Activated gamma-delta T cell treated with anti-CD3 and anti-CD28 coated beads, Interleukin-2, amount 50 U/mL, for 16 hours (primary cell): ENCODE data around the gene SUV39H1.
A peak's percentile ranks its signal among the peaks of the same experiment; 100 is the strongest.

ENCODE experiments used
- DNase-seq: peaks from one replicate; pipeline ENCODE4 v3.0.0-alpha.2; 2020; ENCODE audit warnings: low read depth

The SUV39H1 gene

DNA sequence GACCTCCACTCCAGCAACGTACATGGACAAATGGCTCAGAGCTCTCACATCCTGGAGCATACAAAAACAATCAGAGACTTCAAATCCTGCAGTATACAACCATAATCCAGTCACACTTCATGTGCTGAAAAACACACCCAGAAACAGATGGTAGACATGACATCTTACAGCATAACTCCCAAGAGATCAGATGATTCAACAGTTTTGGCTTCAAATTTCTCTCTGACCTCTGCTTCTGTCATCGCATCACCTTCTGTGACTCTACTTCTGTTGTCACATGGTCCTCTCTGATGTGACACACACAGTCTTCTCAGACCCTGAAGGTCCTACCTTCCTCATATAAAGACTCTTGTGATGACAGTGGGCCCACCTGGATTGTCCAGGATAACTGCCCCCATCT lies 18.5 kb downstream of the SUV39H1 start:
- no peak for DNase-seq

DNA sequence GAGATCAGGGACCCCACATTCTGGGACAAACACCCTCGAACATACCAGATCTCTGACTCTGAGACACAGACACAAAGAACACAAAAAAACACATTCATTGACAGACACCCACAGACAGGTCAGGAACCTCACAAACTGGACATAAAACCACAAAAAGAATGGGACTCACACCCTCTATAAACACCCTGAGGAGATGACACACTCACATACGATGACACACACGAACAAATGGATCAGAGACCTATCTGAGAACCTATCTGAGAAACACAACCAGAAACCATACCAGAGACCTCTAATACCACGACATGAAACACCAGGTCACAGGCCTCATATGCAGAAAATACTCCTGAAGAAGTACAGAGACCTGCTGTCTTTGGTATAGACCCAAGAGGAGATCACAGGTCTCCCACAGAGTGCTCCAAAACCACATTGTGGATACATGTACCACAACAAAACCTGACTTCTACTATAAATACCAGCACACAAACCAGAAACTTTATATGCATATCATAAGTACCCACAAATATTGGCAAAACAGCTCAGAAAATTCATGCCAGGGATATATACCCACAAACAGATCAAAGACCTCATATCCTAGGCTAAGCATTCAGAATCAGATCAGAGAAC lies 19.5 kb downstream of the SUV39H1 start:
- DNase-seq: no peak

DNA sequence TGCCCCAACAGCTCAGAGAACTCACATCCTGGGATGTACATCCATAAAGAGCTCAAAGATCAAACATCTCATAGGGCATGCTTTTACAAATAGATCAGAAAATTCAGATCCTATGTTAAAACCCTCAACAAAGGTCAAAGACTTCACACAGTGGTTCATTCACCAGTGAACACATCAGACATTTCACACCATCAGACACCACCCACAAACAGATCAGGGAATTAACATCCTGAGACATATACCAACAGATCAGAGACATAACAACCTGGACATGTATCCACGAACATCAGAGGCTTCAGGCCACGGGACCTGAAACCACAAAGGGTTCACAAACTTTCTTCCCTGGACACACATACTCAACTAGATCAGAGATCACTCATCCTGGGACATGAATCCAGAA lies 23.4 kb downstream of the SUV39H1 start:
- no peak for DNase-seq

DNA sequence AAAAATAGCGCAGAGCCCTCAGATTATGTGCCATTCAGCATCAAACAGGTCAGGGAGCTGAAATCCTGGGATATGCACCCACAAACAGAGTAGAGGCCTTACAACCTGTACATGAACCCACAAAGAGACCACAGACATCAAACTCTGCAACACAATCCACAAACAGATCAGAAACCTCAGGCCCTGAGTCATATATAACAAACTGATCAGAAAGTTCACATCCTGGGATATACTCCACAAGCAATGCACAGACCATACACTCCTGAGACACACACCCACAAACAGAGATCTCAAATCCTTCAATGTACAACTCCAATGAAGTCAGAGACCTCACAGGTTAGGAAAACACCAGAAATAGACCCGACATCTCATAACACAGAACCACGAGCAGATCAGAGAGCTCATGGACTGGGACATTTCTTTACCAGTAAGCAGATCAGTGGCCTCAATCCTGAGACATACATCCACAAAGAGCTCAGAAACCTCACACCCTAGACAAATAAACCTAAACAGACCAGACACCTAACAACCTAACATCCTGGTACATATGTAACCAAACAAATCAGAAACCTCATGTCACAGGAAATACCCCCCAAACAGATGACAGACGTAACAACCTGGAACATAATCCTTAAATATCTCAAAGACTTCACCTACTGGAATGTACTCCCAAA lies 24.2 kb downstream of the SUV39H1 start:
- DNase-seq: no peak

GRCh38 chrX:48721916-48722315 lies 25.4 kb downstream of the SUV39H1 start:
- no peak for DNase-seq

GRCh38 chrX:48726596-48726995 lies 30.1 kb downstream of the SUV39H1 start:
- DNase-seq: no peak

- DNase-seq: no peak
Measured at GRCh38 chrX:48728653-48729052, 32.1 kb downstream of the SUV39H1 start.

DNA sequence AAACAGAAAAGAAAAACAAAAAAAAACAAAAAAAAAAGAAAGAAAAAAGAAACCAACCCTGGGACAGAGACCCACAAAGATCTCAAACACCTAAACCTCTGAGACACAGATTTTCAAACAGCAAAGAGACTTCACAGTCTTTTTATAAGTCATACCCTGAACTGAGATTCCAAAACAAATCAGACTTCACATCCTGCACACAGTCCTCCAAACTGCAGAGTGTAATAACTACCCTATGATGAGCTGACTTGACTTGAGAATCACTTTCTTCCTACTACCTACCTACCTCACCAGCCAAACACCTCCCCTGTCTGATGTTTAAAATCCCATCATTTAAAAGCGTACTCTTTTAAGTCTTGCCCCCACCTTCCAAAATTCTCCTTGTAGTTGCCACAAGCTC lies 39.8 kb downstream of the SUV39H1 start:
- no peak for DNase-seq

DNA sequence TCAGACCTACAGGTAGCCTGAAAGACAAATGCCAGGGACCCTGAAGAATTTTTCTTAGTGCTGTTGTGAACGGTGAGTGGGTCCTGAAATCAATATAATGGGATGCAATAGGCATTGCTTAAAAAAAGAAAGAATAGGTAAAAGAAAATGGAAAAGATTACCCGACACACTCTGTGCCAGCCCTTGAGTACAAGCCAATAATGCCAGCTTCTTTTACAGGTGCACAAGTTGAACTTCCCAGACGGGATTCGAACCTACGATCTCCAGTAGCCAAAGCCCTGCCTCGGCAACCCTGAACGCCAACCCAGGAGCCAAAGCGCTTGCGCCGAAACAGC lies 40.3 kb downstream of the SUV39H1 start:
- no peak for DNase-seq

DNA sequence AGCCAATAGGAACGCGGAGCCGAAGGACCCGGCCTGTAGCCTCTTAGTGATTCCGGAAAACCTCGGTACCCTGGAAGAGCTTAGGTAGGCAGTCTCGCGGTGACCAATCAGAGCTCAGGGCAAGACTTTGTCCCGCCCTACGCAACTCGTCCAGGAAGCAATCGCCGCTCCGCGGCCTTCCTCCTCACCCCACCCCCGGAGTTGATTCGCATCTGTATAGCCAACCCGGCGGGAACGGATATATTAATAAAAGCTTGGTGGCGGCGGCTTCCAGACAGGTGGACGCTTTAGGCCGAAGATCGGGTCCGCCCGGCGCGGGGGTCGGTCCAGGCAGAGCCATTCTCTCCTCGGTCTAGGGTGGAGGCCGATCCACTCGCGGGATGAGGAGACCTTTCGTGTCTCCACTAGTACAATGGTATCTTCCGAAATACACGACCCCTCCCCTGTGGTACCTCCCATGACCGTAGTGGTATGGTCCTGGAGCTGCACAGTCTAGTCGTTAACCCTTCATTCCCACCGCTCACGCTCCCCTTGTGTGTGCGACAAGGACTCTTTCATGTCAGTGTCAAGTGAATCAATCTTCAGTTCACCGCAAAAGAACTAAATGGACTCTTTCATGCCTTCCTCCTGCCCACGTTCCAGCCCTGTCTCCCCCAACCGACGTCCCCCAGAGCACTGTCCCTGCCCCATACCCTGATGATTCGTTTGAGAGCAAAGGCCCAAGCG lies 40.8 kb downstream of the SUV39H1 start:
- DNase-seq: peak; percentile 71

DNA sequence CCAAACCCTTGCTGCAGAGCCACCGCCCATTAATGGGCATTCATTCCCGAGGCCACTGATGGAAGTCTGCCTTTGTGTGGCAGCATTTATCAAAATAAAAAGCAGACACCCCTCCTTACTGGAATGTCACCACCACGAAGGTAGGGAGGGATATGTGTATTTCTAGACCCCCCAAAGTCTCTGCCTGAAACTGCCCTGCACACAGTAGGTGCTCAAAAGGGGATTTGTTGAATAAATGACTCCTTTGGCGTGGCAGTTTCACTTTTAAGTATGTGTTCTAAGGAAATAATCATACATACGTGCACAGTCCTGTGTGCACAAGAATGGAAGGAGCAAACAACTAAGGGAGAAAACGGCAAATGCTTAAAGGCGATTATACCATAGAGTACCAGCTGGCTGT lies 41.4 kb downstream of the SUV39H1 start:
- no peak for DNase-seq

GRCh38 chrX:48741834-48742233 lies 45.3 kb downstream of the SUV39H1 start:
- no peak for DNase-seq

DNA sequence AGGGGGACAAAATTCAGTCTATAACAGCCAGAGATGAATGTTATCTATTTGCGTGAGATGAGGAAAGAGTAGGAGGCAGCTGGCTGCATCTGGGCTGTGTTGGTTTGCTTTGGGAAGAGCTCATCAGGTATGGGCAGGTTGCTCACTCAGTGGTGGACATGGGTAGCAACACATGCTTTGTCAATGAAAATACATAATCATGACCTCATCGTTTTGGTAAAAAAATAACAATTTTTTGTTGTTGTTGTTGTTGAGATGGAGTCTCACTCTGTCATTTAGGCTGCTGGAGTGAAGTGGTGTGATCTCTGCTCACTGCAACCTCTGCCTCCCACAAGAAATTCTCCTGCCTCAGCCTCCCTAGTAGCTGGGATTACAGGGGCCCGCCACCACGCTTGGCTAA lies 48.7 kb downstream of the SUV39H1 start:
- DNase-seq: no peak

DNA sequence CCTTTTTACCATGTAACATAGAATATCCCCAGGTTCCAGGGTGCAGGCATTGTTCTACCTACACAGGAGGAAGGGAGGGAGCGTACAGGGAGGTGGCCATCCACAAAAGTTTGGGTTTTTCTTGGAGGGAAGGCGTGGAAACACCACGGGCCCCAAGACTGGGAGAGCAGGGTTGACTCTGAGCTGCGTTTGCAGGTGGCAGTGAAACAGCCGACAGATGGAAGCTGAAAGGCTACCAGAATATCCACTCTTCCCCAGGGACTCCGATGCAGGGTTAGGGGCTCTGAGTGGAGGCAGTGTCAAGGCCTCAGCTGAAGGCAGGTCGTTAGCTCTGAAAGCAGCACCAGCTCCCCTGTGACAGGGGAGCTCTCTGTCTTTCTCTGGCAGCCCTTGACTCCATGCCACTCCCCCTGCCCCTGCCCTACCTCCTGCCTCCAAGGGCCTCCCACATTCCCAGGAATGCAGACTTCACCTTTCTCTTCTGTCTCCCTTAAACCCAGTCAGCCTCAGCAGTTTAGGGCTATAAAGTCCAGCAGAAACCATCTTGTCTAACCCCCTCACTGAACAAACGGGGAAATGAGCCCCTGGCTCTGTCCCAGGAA lies 51.0 kb downstream of the SUV39H1 start:
- DNase-seq: no peak

DNA sequence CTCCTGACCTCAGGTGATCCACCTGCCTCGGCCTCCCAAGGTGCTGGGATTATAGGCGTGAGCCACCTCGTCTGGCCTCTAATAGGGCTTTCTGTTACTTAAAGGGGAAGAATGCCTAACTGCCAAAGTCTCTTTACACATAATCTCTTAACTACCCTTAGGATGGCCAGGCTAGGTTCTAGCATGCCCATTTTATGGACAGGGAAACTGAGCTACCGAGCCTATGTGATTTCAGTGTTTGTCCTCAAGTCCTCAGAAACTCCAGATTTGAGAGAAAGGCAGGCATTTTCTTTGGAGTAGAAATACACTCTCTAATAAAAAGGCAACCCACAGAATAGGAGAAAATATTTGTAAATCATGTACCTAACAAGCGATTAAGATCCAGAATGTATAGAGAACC lies 52.6 kb downstream of the SUV39H1 start:
- DNase-seq: no peak

GRCh38 chrX:48751343-48751742 lies 54.8 kb downstream of the SUV39H1 start:
- DNase-seq: no peak

- DNase-seq: no peak
Measured at GRCh38 chrX:48752498-48752897, 56.0 kb downstream of the SUV39H1 start.

- DNase-seq: no peak
Measured at GRCh38 chrX:48753708-48754228, 57.2 kb downstream of the SUV39H1 start.

- no peak for DNase-seq
Measured at GRCh38 chrX:48754238-48754637, 57.7 kb downstream of the SUV39H1 start.
